GM23248 (cell line): ENCODE data around the gene CFAP73.

ENCODE experiments used
- EZH2 ChIP-seq: fragments of 200-600 bp; sonication (generic); IDR thresholded peaks from 2 replicates; pipeline ENCODE4 v1.6.1; 2018; ENCODE audit warnings: antibody characterized with exemption, mild to moderate bottlenecking; ENCODE audit not compliant: insufficient read depth, poor library complexity, severe bottlenecking
- EZH2phosphoT487 ChIP-seq: fragments of 200-600 bp; sonication (generic); IDR thresholded peaks from 2 replicates; pipeline ENCODE4 v1.6.1; 2018; ENCODE audit warnings: antibody characterized with exemption, moderate library complexity, mild to moderate bottlenecking, low read depth; ENCODE audit not compliant: insufficient read depth

- TF ChIP-seq EZH2 (no peak), EZH2phosphoT487 (no peak)
Measured at GRCh38 chr12:113155060-113155459, 5.5 kb downstream of the CFAP73 start.
